ENCODE measurements around the gene LCE1C. TPM values are rescaled to one million over a fixed set of nuclear protein-coding genes. Genes with fewer than 3 reads are reported as not detected.

LCE1C gene
- total RNA-seq, 1 donor from 2014 or later = not detected

- no peak for DNase-seq
Observed at GRCh38 chr1:152759453-152760173, 46.8 kb downstream of the LCE1C start.

GRCh38 chr1:152758636-152759035 is 47.8 kb downstream of the LCE1C start:
- DNase-seq = no peak

DNA sequence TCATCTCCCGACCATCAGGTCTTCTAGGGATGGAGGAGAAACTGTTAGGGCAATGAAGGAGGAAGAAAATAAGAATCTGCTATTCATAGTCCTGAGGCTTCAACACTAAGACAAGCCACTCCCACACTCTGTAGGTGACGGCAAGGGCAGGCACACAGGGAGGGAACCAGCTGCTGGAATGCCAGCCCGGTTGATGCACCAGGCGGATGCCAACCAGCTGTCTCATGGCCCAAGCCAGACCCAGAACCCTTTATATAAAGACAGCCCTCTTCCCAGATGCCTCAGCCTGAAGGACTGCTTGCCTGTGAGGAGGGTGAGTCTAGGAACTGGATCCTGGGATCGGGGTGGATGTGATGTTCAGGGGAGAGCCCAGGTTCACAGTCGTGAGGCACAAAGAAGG is 48.7 kb downstream of the LCE1C start, which contains the start of gene KPRP:
Gene KPRP (plus strand): TSS at position 279 of the 400 bp plus-strand sequence. CDS start 1,564 bp downstream, outside the sequence.
- DNase-seq = no peak

DNA sequence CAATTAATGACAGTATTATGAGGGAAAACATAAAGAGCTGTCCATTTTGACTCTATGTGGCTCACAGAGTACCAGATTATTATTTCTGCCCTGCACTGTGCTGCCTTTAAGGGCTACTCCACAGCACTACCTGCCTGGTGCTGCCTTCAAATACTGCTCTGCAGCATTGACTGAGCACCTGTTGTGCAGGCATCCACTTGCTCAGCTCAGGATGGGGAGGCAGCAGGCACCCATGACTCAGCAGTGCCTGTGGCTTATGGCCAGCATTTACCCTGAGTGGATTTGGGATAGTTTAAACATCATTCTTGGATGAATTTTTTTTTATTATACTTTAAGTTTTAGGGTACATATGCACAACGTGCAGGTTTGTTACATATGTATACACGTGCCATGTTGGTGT is 49.6 kb downstream of the LCE1C start:
- DNase-seq = no peak

Other genes with a start within 250 kb of the LCE1C start
- not detected for gene LCE3E, start 239.9 kb downstream of the LCE1C start, total RNA-seq
- not detected for gene LCE3D, start 226.1 kb downstream of the LCE1C start, total RNA-seq
- gene LCE3C, start 206.4 kb downstream of the LCE1C start, total RNA-seq = not detected
- gene LCE3B, start 192.8 kb downstream of the LCE1C start, total RNA-seq = not detected
- gene LCE3A, start 183.5 kb downstream of the LCE1C start, total RNA-seq = not detected
- not detected for gene LCE2D, start 143.3 kb downstream of the LCE1C start, total RNA-seq
- gene LCE2C, start 131.4 kb downstream of the LCE1C start, total RNA-seq = not detected
- not detected for gene LCE2B, start 120.5 kb downstream of the LCE1C start, total RNA-seq
- not detected for gene LCE2A, start 108.3 kb downstream of the LCE1C start, total RNA-seq
- gene LCE4A, start 98.5 kb downstream of the LCE1C start, total RNA-seq = not detected
- gene KPRP, start 48.6 kb downstream of the LCE1C start, total RNA-seq = not detected
- gene LCE1F, start 31.5 kb downstream of the LCE1C start, total RNA-seq = not detected
- not detected for gene LCE1E, start 20.4 kb downstream of the LCE1C start, total RNA-seq
- not detected for gene LCE1D, start 9.9 kb downstream of the LCE1C start, total RNA-seq
- not detected for gene LCE1B, start 5.3 kb upstream of the LCE1C start, total RNA-seq
- not detected for gene LCE1A, start 20.8 kb upstream of the LCE1C start, total RNA-seq
- not detected for gene LCE6A, start 36.2 kb upstream of the LCE1C start, total RNA-seq
- gene LCE7A, start 53.3 kb upstream of the LCE1C start, total RNA-seq = not detected
- gene SMCP, start 71.7 kb upstream of the LCE1C start, total RNA-seq = not detected
- not detected for gene IVL, start 101.9 kb upstream of the LCE1C start, total RNA-seq
- not detected for gene SPRR5, start 140.6 kb upstream of the LCE1C start, total RNA-seq
- gene SPRR4, start 164.0 kb upstream of the LCE1C start, total RNA-seq = not detected
- gene SPRR1A, start 177.4 kb upstream of the LCE1C start, total RNA-seq = not detected
- 1.6 TPM for gene SPRR3, start 195.1 kb upstream of the LCE1C start, total RNA-seq
- gene SPRR1B, start 224.6 kb upstream of the LCE1C start, total RNA-seq = not detected
- gene SPRR2D, start 234.5 kb upstream of the LCE1C start, total RNA-seq = not detected